Spleen (tissue), 7 donors: ENCODE results near the gene ADCK2.

Experiments used
- CTCF ChIP-seq, 11 experiments: fragments of 200-600 bp in 7 of 11; fragments of 450-650 bp in 4 of 11; sonication (generic) in 4 of 11; IDR thresholded peaks in 8 of 11; conservative IDR thresholded peaks in 3 of 11; 1 replicate in 7 of 11; 2 replicates in 4 of 11; pipeline versions ENCODE4 v1.4.0 to v1.8.0; 2016 to 2021; ENCODE audit warnings: antibody characterized with exemption in 11 of 11, inconsistent platforms in 4 of 11, mild to moderate bottlenecking in 1 of 11
- POLR2A ChIP-seq, 3 donors: fragments of 450-650 bp; IDR thresholded peaks; one replicate each; pipeline ENCODE4 v1.5.1; 2017; ENCODE audit warnings: antibody characterized with exemption in 3 of 3, mild to moderate bottlenecking in 1 of 3
- POLR2AphosphoS5 ChIP-seq, 3 donors: sonication (generic); formaldehyde crosslinking; IDR thresholded peaks; one replicate each; pipeline ENCODE4 v1.5.1; 2017; ENCODE audit warnings: antibody characterized with exemption in 3 of 3
- donor health status: DM: no; HTN: no; CAD: no; lungs with moderate emphysema.
- donor health status: DM: no; HTN: no; CAD: no.
- donor health status: DM: no; HTN: no; CAD: no.

GRCh38 chr7:140714331-140715040, 41.7 kb downstream of the ADCK2 start:
- no peak for TF ChIP-seq CTCF (IDR thresholded peaks at IDR 0.05 in 8 of 11, conservative IDR thresholded peaks at IDR 0.05 in 3 of 11)
- TF ChIP-seq POLR2A (IDR thresholded peaks at IDR 0.05), result no peak
- TF ChIP-seq POLR2AphosphoS5 (IDR thresholded peaks at IDR 0.05), result no peak
